Activated naive CD8-positive, alpha-beta T cell treated with anti-CD3 and anti-CD28 coated beads, Interleukin-2, amount 10 ng/mL, durations not matched to agents 7 days and 5 days (primary cell): ENCODE measurements around the gene FCGR3B. TPM values are rescaled to one million over a fixed set of nuclear protein-coding genes. Genes with fewer than 3 reads are reported as not detected.
"Not testable (repeated sequence)": the region's sequence is repeated elsewhere in the genome, so short reads cannot be mapped to it uniquely, and the experiment has no call there.

Experiments
- ATAC-seq: fragments of 150-1000 bp; cut with Tn5 transposase; one replicate; pipeline ENCODE4 v1.10.0; 2021; ENCODE audit warnings: low read depth, moderate library complexity
- POLR2A ChIA-PET: fragments of 350-600 bp; sonication (Branson Sonifier 250); formaldehyde crosslinking; loops from one replicate; lab custom pipeline; 2021; ENCODE audit warnings: antibody characterized with exemption; lab: Charles Lee
- DNase-seq: peaks from one replicate; pipeline ENCODE4 v3.0.0; 2021
- H3K27ac Mint-ChIP-seq: one replicate; pipeline ENCODE4 v1.8.0; 2022; ENCODE audit warnings: mild to moderate bottlenecking, mixed read lengths
- H3K27me3 Mint-ChIP-seq: one replicate; pipeline ENCODE4 v1.8.0; 2022; ENCODE audit warnings: mild to moderate bottlenecking, moderate library complexity, mixed read lengths
- H3K36me3 Mint-ChIP-seq: one replicate; pipeline ENCODE4 v1.8.0; 2021; ENCODE audit warnings: mild to moderate bottlenecking, mixed read lengths
- H3K4me1 Mint-ChIP-seq: one replicate; pipeline ENCODE4 v1.8.0; 2021; ENCODE audit warnings: mixed read lengths
- H3K4me3 Mint-ChIP-seq: one replicate; pipeline ENCODE4 v1.8.0; 2022; ENCODE audit warnings: mild to moderate bottlenecking, moderate library complexity, mixed read lengths
- H3K9me3 Mint-ChIP-seq: one replicate; pipeline ENCODE4 v1.8.0; 2021; ENCODE audit warnings: mixed read lengths
- total RNA-seq, 2 experiments: library from RNA; stranded (reverse); gene quantifications; one replicate each; pipeline ENCODE4 v1.2.3, GENCODE V29; 2021

Gene FCGR3B
- not detected for total RNA-seq

DNA sequence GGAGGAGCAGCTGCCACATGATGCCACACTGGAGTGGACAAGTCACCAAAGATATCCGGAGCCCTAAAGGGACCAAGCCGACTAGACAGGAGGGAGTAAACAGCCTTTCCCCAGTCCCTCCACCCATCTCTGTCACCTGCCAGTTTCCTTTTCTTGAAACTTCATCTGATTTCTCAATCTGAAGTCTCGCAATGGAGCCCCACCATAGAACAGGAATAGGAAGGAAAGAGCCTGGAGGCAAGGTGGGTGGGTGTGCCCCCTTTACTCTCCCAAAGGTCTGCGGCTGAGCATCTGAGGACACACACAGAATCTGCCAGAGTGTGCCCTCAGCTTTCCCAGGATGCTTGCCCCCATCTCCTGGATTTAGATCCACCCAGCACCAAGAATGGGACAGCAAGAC lies at the start of gene FCGR3B:
Gene FCGR3B (minus strand): TSS at position 101 of the 400 bp plus-strand sequence. CDS start 82 bp downstream, at position 19.
- no peaks in the 10 kb centered on the region for H3K27me3 Mint-ChIP-seq
- POLR2A ChIA-PET = no interaction called here
- H3K9me3 Mint-ChIP-seq = peaks cover 5% of the 10 kb centered on the region
- H3K27ac Mint-ChIP-seq = no peak within 1 kb of the TSS
- H3K4me1 Mint-ChIP-seq = peaks cover 7% of the 10 kb centered on the region
- peaks cover 1% of the 10 kb centered on the region for H3K36me3 Mint-ChIP-seq
- no peak for ATAC-seq
- DNase-seq = no peak
- no peak within 1 kb of the TSS for H3K4me3 Mint-ChIP-seq

DNA sequence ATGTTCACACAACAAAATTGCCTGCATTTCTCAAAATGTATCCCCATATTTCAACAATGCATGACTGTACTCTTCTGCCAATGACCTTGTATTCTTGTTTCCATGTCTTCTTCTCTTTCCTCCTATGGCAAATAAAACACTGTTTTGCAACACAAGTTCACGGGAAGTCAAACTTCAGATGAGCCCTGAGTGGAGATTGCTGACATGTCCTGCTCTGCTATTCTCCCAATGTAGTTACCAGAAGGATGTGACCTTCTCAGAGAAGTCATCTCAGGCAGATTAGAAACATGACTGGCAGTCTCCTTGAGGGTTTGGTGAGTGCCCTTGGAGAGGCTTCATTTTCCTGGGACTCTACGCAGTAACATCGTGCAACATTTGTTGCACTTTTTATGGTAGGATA lies 47.5 kb upstream of the FCGR3B start:
- Mint-ChIP-seq H3K4me1 (no peaks in the 10 kb centered on the region), H3K36me3 (no peaks in the 10 kb centered on the region), H3K9me3 (no peaks in the 10 kb centered on the region), H3K27ac (no peak overlapping the region), H3K27me3 (peaks cover 32% of the 10 kb centered on the region), H3K4me3 (no peak overlapping the region)
- ATAC-seq = no peak
- POLR2A ChIA-PET = no interaction called here
- no peak for DNase-seq

DNA sequence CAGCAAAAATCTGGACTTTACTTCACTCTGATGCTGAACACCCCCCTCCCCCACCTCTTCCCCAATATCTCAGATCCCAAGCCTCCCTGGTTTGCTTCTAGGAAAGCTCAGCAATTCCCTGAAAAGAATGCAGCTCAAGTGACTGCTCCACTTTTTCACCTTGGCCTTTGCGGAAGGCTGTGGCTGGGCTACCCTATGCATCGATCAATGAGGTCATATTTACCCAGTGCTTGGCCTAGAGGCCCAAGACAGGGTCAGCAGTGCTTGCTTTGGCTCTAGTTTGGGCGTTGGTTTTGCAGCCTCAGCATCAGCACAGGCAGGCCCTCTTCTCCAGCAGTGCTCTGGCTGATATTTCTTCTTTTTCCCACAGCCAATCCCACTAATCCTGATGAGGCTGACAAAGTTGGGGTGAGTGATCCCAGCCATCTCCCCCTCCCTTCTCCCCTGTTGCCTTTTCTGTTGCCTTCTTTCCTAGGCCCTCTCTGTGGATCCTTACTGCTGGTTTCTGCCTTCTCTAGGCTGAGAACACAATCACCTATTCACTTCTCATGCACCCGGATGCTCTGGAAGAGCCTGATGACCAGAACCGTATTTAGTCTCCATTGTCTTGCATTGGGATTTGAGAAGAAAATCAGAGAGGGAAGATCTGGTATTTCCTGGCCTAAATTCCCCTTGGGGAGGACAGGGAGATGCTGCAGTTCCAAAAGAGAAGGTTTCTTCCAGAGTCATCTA lies 46.1 kb upstream of the FCGR3B start:
- Mint-ChIP-seq H3K27ac (no peak overlapping the region), H3K4me1 (no peaks in the 10 kb centered on the region), H3K4me3 (no peak overlapping the region), H3K27me3 (peaks cover 20% of the 10 kb centered on the region), H3K36me3 (no peaks in the 10 kb centered on the region), H3K9me3 (no peaks in the 10 kb centered on the region)
- no peak for ATAC-seq
- DNase-seq = no peak
- POLR2A ChIA-PET = no interaction called here

DNA sequence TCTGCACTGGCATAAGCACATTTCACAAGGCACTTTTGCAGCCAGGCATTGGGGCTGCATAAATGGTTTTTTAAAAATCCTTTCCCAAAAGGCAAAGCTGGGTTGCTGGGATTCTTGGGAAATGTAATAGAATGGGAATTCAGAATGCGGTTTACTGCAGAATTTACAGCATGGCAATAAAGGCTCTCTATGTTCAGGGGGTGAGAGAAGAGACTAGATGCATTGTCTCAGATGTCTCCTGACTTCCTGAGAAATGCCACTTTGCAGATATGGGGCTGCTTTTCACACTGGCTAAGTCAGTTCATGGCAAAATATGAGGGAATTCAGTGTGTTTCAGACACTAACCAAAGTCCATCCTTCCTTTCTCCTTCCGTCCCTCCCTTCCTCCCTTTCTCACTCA lies 45.5 kb upstream of the FCGR3B start:
- no peak overlapping the region for H3K27ac Mint-ChIP-seq
- H3K4me1 Mint-ChIP-seq = no peaks in the 10 kb centered on the region
- H3K9me3 Mint-ChIP-seq = no peaks in the 10 kb centered on the region
- no peak for DNase-seq
- POLR2A ChIA-PET = no interaction called here
- ATAC-seq = no peak
- peaks cover 15% of the 10 kb centered on the region for H3K27me3 Mint-ChIP-seq
- H3K36me3 Mint-ChIP-seq = no peaks in the 10 kb centered on the region
- H3K4me3 Mint-ChIP-seq = no peak overlapping the region

DNA sequence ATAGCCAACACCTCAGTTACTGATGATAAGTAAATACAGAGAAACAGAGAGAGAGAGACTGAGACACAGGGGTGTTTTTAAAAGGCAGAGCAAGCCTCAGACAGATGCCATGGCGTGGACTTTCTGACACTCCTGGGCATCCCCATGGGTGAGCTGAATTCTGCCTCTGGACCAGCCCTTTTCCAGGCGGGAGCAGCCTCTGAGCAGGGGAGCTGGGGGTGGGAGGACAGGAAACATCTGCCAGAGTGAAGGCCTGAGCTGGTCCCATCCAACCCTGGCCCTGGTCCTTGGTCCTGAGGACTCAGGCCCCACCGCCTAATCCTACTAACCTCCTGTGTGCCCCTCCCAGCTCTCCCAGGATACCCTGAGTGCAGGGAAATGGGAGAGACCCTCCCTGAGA lies 43.9 kb upstream of the FCGR3B start:
- POLR2A ChIA-PET = not testable (repeated sequence)

DNA sequence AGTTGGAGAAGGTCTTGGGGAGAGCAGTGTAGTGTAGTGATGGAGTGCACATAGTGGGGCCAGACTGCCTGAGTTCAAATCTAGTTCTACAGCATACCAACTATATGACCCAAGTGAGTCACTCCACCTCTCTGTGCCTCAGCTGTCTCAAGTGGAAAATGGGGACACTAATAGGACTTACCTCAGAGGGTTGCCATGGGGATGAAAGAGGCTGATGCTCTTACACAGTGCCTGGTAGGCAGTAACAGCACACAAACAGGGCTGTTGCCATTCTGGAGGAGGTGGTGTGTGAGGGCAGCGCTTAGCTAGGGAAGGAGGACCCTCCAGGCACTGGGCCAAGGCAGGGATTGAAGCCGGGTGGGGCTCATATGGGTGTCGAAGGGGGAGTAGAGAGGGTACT lies 43.5 kb upstream of the FCGR3B start:
- DNase-seq, H3K4me3 Mint-ChIP-seq, H3K4me1 Mint-ChIP-seq, POLR2A ChIA-PET, H3K9me3 Mint-ChIP-seq, H3K27me3 Mint-ChIP-seq, H3K27ac Mint-ChIP-seq, H3K36me3 Mint-ChIP-seq, ATAC-seq: not testable (repeated sequence)

More for the DNA sequence above, 43.9 kb upstream of the FCGR3B start:
- DNase-seq, H3K4me1 Mint-ChIP-seq, H3K36me3 Mint-ChIP-seq, H3K27ac Mint-ChIP-seq, H3K9me3 Mint-ChIP-seq, ATAC-seq, H3K4me3 Mint-ChIP-seq, H3K27me3 Mint-ChIP-seq: not testable (repeated sequence)

DNA sequence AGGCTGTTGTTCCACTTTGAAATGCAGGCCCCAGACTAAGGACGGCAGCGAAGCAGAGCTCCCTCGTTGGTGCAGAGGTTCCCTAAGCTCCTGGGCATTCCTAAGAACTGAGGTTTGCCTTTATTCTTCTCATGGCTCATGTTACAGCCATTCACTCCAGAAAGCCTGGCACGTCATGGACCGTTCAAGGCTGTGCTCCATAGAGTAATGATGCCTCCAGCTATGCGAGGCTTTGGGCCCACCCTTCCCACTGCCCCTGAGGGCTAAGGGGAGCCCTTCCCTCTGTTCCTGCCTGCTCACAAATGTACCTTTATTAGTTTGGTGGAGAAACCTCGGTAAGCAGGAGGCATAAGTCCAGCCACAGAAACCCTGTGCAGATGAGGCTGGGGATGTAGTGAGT lies 42.5 kb upstream of the FCGR3B start:
- H3K27me3 Mint-ChIP-seq, H3K4me3 Mint-ChIP-seq, H3K4me1 Mint-ChIP-seq, H3K36me3 Mint-ChIP-seq, H3K27ac Mint-ChIP-seq, POLR2A ChIA-PET, DNase-seq, H3K9me3 Mint-ChIP-seq, ATAC-seq: not testable (repeated sequence)

DNA sequence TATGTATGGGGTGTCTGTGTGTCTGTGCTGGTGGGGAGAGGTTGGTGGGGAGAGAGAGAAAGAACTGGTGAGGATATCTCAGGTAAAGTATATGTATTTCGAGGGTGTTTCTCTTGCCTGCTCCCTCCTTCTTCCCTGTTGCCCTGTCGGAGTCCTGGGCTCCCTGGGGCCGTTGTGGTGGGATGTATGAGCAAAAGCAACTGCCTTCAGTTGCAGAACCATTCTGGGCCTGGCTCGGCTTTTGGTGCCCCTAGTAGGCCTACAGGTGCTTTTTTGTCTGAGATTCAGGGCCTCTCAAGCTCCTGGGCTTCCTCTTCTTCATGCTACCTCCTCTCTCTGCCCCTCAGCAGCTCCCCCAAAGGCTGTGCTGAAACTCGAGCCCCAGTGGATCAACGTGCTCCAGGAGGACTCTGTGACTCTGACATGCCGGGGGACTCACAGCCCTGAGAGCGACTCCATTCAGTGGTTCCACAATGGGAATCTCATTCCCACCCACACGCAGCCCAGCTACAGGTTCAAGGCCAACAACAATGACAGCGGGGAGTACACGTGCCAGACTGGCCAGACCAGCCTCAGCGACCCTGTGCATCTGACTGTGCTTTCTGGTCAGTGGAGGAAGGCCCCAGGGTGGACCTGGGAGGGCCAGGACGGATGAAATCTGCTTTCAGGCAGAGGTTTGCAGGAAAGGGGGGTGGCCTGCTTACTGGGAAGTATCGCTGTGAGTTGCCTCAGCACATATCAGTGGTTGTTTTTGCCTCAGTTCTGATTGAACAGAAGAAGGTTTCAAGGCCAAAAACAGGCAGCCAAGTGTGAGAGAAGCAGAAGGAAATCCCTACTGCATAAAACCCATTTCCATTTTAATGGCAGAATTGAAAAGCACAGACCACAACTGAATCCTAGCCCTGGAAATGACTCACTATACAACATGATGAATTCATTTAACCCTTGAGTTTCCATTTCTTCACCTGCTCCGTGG lies 40.4 kb upstream of the FCGR3B start:
- H3K4me3 Mint-ChIP-seq, POLR2A ChIA-PET, H3K27ac Mint-ChIP-seq, DNase-seq, H3K9me3 Mint-ChIP-seq, H3K27me3 Mint-ChIP-seq, H3K4me1 Mint-ChIP-seq, ATAC-seq, H3K36me3 Mint-ChIP-seq: not testable (repeated sequence)

DNA sequence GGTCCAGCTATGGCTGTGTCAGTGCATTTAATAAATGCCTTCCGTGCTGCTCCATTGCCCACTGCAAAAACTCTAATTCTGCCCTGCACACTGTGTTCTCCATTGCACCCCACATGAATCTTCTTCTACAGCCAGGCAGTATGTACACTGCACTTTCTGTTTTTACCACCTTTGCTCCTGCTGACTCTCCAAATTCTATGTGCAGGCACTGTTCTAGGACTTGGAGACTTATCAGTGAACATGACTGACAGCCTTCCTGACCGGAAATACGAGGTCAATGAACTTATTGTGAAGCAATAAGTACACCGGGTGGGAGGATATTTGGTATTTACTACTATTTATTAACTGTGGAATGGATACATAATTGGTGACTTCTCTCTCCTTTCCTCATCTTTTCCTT lies 33.7 kb upstream of the FCGR3B start:
- POLR2A ChIA-PET, H3K36me3 Mint-ChIP-seq, H3K4me3 Mint-ChIP-seq, H3K27ac Mint-ChIP-seq, DNase-seq, H3K27me3 Mint-ChIP-seq, H3K4me1 Mint-ChIP-seq, H3K9me3 Mint-ChIP-seq, ATAC-seq: not testable (repeated sequence)

DNA sequence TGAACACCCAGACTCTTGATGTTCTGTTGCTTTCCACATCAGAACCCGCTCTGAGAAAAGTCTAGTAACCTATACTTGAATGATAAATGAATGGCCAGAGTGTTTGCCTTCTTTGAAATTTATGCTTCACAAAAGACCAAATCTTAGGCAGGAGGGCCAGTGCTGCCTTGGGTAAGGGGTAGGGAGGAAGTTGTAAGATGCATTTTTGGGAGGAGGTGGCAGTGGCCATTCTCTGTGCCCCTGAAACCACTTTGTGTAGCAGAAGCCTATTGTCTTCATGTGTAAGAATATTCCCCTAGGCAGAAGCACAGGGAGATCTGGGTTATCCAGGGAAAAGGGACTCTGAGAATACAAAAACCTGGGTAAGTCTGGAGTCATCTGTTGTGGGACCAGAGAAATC lies 32.6 kb upstream of the FCGR3B start:
- H3K27me3 Mint-ChIP-seq, H3K9me3 Mint-ChIP-seq, H3K36me3 Mint-ChIP-seq, POLR2A ChIA-PET, ATAC-seq, DNase-seq, H3K4me1 Mint-ChIP-seq, H3K27ac Mint-ChIP-seq, H3K4me3 Mint-ChIP-seq: not testable (repeated sequence)

DNA sequence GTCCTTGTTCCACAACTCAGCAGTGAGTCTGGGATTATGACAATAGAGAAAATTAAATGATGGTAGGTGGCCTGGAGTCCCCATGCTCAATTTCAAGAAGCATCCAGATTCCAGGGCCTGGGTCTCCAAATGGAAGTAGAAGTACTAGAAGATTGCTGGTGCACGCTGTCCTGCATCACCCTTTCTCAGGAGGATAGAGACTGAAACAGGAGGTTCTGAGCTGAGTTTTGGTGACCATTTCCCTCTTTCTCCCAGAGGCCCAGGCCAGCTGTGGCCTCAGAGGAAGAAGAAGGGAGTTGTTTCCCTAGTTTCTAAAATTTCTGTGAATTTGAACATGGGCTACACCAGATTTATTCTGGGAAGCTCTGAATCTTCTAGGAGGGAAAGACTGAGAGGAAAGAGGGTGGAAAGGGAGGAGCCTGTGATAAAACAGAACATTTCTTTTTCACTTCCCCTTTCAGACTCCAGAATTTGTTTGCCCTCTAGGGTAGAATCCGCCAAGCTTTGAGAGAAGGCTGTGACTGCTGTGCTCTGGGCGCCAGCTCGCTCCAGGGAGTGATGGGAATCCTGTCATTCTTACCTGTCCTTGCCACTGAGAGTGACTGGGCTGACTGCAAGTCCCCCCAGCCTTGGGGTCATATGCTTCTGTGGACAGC lies 31.8 kb upstream of the FCGR3B start, which contains the start of gene FCGR2B:
Gene FCGR2B (plus strand): TSS at position 460 of the 656 bp plus-strand sequence. CDS start 99 bp downstream, at position 559.
- H3K36me3 Mint-ChIP-seq, DNase-seq, POLR2A ChIA-PET, ATAC-seq, H3K27me3 Mint-ChIP-seq, H3K4me1 Mint-ChIP-seq, H3K9me3 Mint-ChIP-seq, H3K4me3 Mint-ChIP-seq, H3K27ac Mint-ChIP-seq: not testable (repeated sequence)

DNA sequence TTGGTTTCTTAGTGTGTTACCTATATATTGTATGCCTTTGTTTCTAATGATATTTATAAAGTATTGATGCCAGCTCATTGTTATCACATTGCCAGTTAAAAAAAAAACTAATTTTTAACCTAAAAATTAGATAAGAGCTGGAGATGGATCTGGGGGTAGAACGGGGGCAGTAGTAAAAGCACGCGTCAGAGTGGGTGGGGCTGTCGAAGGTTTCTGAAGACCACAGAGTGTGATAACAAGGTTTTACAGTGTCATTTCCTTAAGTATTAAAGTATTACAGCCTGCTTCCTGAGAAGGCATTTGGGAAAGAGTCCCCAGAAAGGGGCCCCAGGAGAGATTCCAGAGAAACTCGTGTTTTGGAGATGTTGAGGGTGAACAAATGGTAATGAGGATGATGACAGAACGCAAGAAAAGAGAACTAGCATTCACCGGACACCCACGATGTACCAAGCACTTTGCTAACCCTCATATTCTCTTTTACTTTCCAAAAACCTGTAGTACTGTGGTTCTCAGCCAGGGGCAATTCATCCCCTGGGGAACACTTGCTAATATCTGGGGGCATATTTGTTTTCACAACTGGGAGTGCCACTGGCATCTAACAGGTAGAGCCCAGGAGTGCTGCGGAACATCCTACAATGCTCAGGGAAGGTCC lies 30.8 kb upstream of the FCGR3B start:
- POLR2A ChIA-PET, H3K27me3 Mint-ChIP-seq, H3K4me1 Mint-ChIP-seq, H3K9me3 Mint-ChIP-seq, DNase-seq, H3K36me3 Mint-ChIP-seq, H3K4me3 Mint-ChIP-seq, H3K27ac Mint-ChIP-seq: not testable (repeated sequence)
- peak; percentile 50 for ATAC-seq

DNA sequence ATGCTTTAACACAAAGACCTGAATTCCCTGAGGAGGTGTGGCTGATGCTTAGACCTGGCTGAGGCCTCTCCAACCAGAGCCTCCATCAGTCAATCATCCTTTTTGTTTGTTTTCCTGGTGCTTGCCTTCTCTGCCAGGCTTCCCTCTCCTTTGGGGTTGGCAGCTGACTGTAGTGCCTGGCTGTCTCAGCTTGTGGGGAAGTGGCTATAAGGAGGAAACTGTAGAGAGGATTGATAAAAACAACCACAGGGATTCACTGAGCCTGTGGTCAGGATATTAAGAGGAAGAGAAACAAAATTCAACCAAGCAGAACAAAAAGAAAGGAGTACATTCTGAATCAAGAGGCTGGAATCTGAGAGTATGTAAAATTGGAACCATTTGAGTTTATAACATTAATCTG lies 27.5 kb upstream of the FCGR3B start:
- H3K4me3 Mint-ChIP-seq, H3K9me3 Mint-ChIP-seq, H3K36me3 Mint-ChIP-seq, H3K4me1 Mint-ChIP-seq, H3K27me3 Mint-ChIP-seq, H3K27ac Mint-ChIP-seq, POLR2A ChIA-PET, ATAC-seq, DNase-seq: not testable (repeated sequence)
